Stimulated activated CD4-positive, alpha-beta T cell treated with anti-CD3 and anti-CD28 coated beads, Interleukin-1b, Interleukin-23, amount 100 ng/mL, for 1 hour (primary cell): ENCODE results near the gene SLC37A1.

ENCODE experiments used
- DNase-seq, 2 donors: peaks; one replicate each; pipeline ENCODE4 v3.0.0-alpha.2; 2020; ENCODE audit warnings: low read depth in 2 of 2

The SLC37A1 gene

GRCh38 chr21:42578761-42579415, 65.2 kb downstream of the SLC37A1 start:
- no peak for DNase-seq

- no peak for DNase-seq
Measured at GRCh38 chr21:42579456-42580075, 65.9 kb downstream of the SLC37A1 start.

- DNase-seq, result no peak
Measured at GRCh38 chr21:42580076-42580792, 66.6 kb downstream of the SLC37A1 start.

GRCh38 chr21:42580793-42581321, 67.2 kb downstream of the SLC37A1 start:
- DNase-seq, result no peak

GRCh38 chr21:42581336-42581992, 67.8 kb downstream of the SLC37A1 start:
- no peak for DNase-seq

GRCh38 chr21:42581993-42582786, 68.5 kb downstream of the SLC37A1 start:
- DNase-seq, result no peak

GRCh38 chr21:42582787-42583476, 69.3 kb downstream of the SLC37A1 start:
- DNase-seq, result no peak

GRCh38 chr21:42583477-42584295, 70.0 kb downstream of the SLC37A1 start:
- DNase-seq, result no peak

GRCh38 chr21:42584296-42584641, 70.6 kb downstream of the SLC37A1 start:
- DNase-seq, result no peak

- DNase-seq, result no peak
Measured at GRCh38 chr21:42585881-42586280, 72.2 kb downstream of the SLC37A1 start.

GRCh38 chr21:42586406-42586805, 72.8 kb downstream of the SLC37A1 start:
- DNase-seq, result no peak

- no peak for DNase-seq
Measured at GRCh38 chr21:42587036-42587435, 73.4 kb downstream of the SLC37A1 start.

- DNase-seq, result no peak
Measured at GRCh38 chr21:42590431-42591131, 76.9 kb downstream of the SLC37A1 start.

GRCh38 chr21:42591170-42591869, 77.7 kb downstream of the SLC37A1 start:
- no peak for DNase-seq

GRCh38 chr21:42592156-42592820, 78.6 kb downstream of the SLC37A1 start:
- no peak for DNase-seq

GRCh38 chr21:42593007-42593814, 79.6 kb downstream of the SLC37A1 start:
- peak; percentile 31 to 43 for DNase-seq

- no peak for DNase-seq
Measured at GRCh38 chr21:42594616-42595282, 81.1 kb downstream of the SLC37A1 start.
